Glutamatergic neuron (in vitro differentiated cells): ENCODE measurements around the gene POGLUT2. TPM values are rescaled to one million over a fixed set of nuclear protein-coding genes. Genes with fewer than 3 reads are reported as not detected.

Experiments used
- DNase-seq: peaks from one replicate; pipeline ENCODE4 v3.0.0; 2022
- H3K27ac Mint-ChIP-seq: one replicate; pipeline ENCODE4 v1.8.0; 2020; ENCODE audit warnings: mild to moderate bottlenecking, mixed read lengths, inconsistent platforms; ENCODE audit not compliant: unreplicated experiment
- H3K27me3 Mint-ChIP-seq: one replicate; pipeline ENCODE4 v1.8.0; 2020; ENCODE audit warnings: mild to moderate bottlenecking, moderate library complexity, mixed read lengths, inconsistent platforms; ENCODE audit not compliant: unreplicated experiment
- H3K36me3 Mint-ChIP-seq: one replicate; pipeline ENCODE4 v1.8.0; 2020; ENCODE audit warnings: mild to moderate bottlenecking, mixed read lengths, inconsistent platforms; ENCODE audit not compliant: unreplicated experiment
- H3K4me1 Mint-ChIP-seq: one replicate; pipeline ENCODE4 v1.8.0; 2020; ENCODE audit warnings: mild to moderate bottlenecking, low read depth, mixed read lengths, inconsistent platforms; ENCODE audit not compliant: unreplicated experiment
- H3K4me3 Mint-ChIP-seq: one replicate; pipeline ENCODE4 v1.8.0; 2020; ENCODE audit warnings: mild to moderate bottlenecking, mixed read lengths, inconsistent platforms; ENCODE audit not compliant: unreplicated experiment
- H3K9me3 Mint-ChIP-seq: one replicate; pipeline ENCODE4 v1.8.0; 2020; ENCODE audit warnings: mild to moderate bottlenecking, moderate library complexity, mixed read lengths, inconsistent platforms; ENCODE audit not compliant: unreplicated experiment
- total RNA-seq: library from RNA; stranded (reverse); fragmentation: NEBNext Ultra II Directional; extraction: Animal tissue kit (Norgen Biotek cat#: 25700); gene quantifications from one replicate; pipeline ENCODE4 v1.2.1, GENCODE V29; 2021; ENCODE audit not compliant: unreplicated experiment
- TF ChIP-seq, protein P1 (sequence below): fragments of 200-600 bp; sonication (generic); IDR thresholded peaks from one replicate; pipeline ENCODE4 v1.5.0; 2021; ENCODE audit not compliant: partially characterized antibody, unreplicated experiment

Gene POGLUT2
- total RNA-seq, 1 donor from 2014 or later, result 17.5 TPM

DNA sequence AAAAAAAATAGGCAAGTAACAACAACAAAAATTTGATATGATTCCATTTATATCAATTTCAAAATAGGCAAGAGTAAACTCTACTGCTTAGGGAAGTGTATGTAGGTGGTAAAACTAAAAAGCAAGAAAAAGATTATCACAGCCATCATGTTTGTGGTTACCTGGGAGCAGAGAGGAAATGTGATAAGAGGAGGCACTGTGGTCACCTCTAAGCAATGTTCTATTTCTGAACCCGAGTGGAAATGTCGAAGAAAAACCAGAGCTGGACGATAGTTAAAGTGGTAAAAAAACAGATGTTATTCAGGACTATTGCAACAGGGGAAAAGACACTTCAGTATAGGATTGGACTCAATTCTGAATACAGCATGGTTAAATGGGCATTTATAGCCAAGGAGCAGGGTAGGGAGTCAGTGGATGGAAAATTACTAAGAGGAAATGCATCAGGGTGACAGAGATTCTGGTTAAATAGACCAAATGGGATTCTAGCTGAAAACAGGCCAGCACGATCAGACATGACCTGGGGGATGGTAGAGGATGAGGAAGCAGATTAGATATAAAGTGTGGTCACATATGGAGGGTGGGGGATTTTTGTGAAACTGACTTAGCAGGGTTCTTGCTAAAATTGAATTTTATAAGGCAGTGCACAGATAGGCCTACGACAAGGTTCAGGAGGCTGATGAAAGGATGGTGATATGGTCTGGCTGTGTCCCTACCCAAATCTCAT lies 19.2 kb downstream of the POGLUT2 start:
- H3K27ac Mint-ChIP-seq, result no peak overlapping the region
- TF ChIP-seq, protein P1, sequence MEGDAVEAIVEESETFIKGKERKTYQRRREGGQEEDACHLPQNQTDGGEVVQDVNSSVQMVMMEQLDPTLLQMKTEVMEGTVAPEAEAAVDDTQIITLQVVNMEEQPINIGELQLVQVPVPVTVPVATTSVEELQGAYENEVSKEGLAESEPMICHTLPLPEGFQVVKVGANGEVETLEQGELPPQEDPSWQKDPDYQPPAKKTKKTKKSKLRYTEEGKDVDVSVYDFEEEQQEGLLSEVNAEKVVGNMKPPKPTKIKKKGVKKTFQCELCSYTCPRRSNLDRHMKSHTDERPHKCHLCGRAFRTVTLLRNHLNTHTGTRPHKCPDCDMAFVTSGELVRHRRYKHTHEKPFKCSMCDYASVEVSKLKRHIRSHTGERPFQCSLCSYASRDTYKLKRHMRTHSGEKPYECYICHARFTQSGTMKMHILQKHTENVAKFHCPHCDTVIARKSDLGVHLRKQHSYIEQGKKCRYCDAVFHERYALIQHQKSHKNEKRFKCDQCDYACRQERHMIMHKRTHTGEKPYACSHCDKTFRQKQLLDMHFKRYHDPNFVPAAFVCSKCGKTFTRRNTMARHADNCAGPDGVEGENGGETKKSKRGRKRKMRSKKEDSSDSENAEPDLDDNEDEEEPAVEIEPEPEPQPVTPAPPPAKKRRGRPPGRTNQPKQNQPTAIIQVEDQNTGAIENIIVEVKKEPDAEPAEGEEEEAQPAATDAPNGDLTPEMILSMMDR, result no peak
- DNase-seq, result no peak
- peaks cover 17% of the 10 kb centered on the region for H3K36me3 Mint-ChIP-seq
- no peaks in the 10 kb centered on the region for H3K9me3 Mint-ChIP-seq
- H3K4me3 Mint-ChIP-seq, result no peak overlapping the region
- peaks cover 5% of the 10 kb centered on the region for H3K27me3 Mint-ChIP-seq
- peaks cover under 1% of the 10 kb centered on the region for H3K4me1 Mint-ChIP-seq

DNA sequence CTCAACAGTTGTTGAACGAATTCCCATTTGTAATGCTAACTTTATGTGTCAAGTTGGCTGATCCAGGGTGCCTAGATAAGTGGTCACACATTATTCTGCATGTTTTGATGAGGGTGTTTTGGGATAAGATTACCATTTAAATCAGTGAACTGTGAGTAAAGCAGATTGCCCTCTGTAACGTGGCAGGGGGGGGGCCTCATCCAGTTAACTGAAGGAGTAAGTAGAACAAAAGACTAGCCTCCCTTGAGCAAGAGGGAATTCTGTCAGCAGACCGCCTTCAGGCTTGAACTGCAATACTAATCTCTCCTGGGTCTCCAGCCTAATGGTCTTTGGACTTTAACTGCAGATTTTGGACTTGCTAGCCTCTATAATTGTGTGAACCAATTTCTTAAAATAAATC lies 21.0 kb downstream of the POGLUT2 start:
- TF ChIP-seq, protein P1, result no peak
- H3K27me3 Mint-ChIP-seq, result peaks cover 7% of the 10 kb centered on the region
- no peaks in the 10 kb centered on the region for H3K9me3 Mint-ChIP-seq
- H3K4me3 Mint-ChIP-seq, result no peak overlapping the region
- DNase-seq, result no peak
- peaks cover 4% of the 10 kb centered on the region for H3K4me1 Mint-ChIP-seq
- peaks cover 15% of the 10 kb centered on the region for H3K36me3 Mint-ChIP-seq
- no peak overlapping the region for H3K27ac Mint-ChIP-seq

- peaks cover 6% of the 10 kb centered on the region for H3K27me3 Mint-ChIP-seq
- H3K9me3 Mint-ChIP-seq, result no peaks in the 10 kb centered on the region
- no peak overlapping the region for H3K4me3 Mint-ChIP-seq
- no peak for DNase-seq
- H3K36me3 Mint-ChIP-seq, result peaks cover 8% of the 10 kb centered on the region
- TF ChIP-seq, protein P1, result no peak
- no peak overlapping the region for H3K27ac Mint-ChIP-seq
- H3K4me1 Mint-ChIP-seq, result peaks cover 4% of the 10 kb centered on the region
Observed at GRCh38 chr13:102776271-102776670, 22.5 kb downstream of the POGLUT2 start.

- no peaks in the 10 kb centered on the region for H3K9me3 Mint-ChIP-seq
- H3K27ac Mint-ChIP-seq, result no peak overlapping the region
- H3K36me3 Mint-ChIP-seq, result no peaks in the 10 kb centered on the region
- H3K4me3 Mint-ChIP-seq, result peak overlapping the region; percentile 96
- TF ChIP-seq, protein P1, result no peak
- no peak for DNase-seq
- H3K27me3 Mint-ChIP-seq, result peaks cover 3% of the 10 kb centered on the region
- H3K4me1 Mint-ChIP-seq, result peaks cover 4% of the 10 kb centered on the region
Observed at GRCh38 chr13:102774591-102775520, 23.9 kb downstream of the POGLUT2 start.
